ENCODE results near the gene CD247.

DNA sequence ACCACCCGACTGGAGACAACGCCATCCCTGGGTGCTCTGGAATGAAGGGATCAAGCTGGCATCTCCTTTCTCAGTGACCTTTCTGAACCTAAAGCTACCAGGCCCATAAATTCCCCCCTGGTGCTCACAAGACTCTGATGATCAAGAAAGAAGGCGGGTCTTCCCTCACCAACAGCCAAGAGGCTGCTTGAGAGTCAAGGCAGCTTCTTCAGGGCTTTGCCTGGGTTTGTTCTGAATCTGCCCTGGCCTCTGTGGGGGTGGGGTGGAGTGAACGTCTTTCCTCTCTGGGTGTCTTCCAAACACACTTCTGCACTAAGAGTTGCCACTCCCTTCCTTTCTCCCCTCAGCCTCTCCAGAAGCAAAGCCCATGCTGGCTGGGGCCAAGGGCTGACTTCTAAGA lies 36.1 kb downstream of the CD247 start:
- TF ChIP-seq, protein P1, sequence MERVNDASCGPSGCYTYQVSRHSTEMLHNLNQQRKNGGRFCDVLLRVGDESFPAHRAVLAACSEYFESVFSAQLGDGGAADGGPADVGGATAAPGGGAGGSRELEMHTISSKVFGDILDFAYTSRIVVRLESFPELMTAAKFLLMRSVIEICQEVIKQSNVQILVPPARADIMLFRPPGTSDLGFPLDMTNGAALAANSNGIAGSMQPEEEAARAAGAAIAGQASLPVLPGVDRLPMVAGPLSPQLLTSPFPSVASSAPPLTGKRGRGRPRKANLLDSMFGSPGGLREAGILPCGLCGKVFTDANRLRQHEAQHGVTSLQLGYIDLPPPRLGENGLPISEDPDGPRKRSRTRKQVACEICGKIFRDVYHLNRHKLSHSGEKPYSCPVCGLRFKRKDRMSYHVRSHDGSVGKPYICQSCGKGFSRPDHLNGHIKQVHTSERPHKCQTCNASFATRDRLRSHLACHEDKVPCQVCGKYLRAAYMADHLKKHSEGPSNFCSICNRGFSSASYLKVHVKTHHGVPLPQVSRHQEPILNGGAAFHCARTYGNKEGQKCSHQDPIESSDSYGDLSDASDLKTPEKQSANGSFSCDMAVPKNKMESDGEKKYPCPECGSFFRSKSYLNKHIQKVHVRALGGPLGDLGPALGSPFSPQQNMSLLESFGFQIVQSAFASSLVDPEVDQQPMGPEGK (CRISPR knock-in tag; IDR thresholded peaks at IDR 0.05; ENCODE audit: borderline replicate concordance): no peak
- TF ChIP-seq GLIS3 (CRISPR knock-in tag; IDR thresholded peaks at IDR 0.05) (no peak), ZC3H10 (CRISPR knock-in tag; IDR thresholded peaks at IDR 0.05) (no peak), ZFP3 (CRISPR knock-in tag; IDR thresholded peaks at IDR 0.05) (no peak), RARB (CRISPR knock-in tag; IDR thresholded peaks at IDR 0.05) (no peak), BACH2 (CRISPR knock-in tag; IDR thresholded peaks at IDR 0.05; ENCODE audit: borderline replicate concordance) (no peak)
- TF ChIP-seq, protein P2, sequence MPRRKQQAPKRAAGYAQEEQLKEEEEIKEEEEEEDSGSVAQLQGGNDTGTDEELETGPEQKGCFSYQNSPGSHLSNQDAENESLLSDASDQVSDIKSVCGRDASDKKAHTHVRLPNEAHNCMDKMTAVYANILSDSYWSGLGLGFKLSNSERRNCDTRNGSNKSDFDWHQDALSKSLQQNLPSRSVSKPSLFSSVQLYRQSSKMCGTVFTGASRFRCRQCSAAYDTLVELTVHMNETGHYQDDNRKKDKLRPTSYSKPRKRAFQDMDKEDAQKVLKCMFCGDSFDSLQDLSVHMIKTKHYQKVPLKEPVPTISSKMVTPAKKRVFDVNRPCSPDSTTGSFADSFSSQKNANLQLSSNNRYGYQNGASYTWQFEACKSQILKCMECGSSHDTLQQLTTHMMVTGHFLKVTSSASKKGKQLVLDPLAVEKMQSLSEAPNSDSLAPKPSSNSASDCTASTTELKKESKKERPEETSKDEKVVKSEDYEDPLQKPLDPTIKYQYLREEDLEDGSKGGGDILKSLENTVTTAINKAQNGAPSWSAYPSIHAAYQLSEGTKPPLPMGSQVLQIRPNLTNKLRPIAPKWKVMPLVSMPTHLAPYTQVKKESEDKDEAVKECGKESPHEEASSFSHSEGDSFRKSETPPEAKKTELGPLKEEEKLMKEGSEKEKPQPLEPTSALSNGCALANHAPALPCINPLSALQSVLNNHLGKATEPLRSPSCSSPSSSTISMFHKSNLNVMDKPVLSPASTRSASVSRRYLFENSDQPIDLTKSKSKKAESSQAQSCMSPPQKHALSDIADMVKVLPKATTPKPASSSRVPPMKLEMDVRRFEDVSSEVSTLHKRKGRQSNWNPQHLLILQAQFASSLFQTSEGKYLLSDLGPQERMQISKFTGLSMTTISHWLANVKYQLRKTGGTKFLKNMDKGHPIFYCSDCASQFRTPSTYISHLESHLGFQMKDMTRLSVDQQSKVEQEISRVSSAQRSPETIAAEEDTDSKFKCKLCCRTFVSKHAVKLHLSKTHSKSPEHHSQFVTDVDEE (CRISPR knock-in tag; IDR thresholded peaks at IDR 0.05): no peak
